Stromal cell of bone marrow (primary cell): ENCODE measurements around the gene NOL4L.
A peak's percentile ranks its signal among the peaks of the same experiment; 100 is the strongest.
"Not testable (repeated sequence)": the region's sequence is repeated elsewhere in the genome, so short reads cannot be mapped to it uniquely, and the experiment has no call there.

ENCODE experiments used
- DNase-seq: peaks from one replicate; pipeline ENCODE4 v3.0.0-alpha.2; 2012; ENCODE audit warnings: low read depth

NOL4L gene

GRCh38 chr20:32507998-32508774, 76.9 kb downstream of the NOL4L start:
- no peak for DNase-seq

DNA sequence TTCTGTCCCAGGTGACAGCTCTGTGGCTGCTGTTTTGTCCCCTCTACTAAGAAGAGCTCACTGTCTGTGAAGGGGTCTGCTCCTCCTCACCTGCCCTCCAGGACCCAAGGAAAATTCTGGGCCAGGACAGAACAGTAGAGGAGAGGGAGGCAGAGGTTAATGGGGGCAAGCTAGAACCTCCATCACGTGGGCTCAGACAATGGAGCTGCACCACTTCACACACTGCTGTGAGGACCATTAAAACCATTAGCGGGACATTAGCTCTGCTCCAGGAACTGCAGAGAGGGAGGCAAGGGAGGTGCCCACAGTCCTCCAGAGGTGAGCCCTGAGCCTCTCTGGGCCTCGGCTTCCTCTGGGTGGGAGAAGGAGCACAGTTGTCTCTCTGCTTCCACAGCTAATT, 78.4 kb downstream of the NOL4L start:
- no peak for DNase-seq

DNA sequence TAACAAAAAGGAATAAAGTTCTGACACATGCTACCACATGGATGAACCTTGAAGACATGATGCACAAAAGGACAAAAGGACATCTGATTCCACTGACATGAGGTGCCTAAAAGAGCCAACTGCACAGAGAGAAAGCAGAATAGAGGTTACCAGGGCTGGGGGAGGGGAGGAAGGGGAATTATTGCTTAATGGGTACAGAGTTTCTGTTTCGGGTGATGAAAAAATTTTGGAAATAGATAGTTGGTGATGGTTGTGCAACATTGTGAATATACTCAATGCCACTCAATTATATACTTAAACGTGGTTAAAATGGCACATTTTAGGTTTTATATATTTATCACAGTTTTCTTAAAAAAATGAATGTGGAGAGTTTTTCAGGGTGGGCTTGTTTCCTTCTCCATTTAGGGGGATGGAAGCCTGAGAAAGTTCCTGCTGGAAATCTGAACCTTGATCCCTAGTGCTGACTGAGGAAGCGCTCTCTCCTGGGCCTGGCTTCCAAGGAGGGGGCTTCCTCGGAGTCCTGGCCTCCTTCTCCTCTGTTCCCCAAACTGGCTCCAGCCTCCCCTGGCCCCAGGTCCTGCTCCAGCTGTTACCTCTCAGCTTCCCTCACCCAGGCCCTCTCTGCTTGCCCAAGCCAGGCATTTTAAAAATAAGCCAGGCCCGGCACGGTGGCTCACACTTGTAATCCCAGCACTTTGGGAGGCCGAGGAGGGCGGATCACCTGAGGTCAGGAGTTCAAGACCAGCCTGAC, 79.2 kb downstream of the NOL4L start:
- DNase-seq = no peak

GRCh38 chr20:32501709-32502108, 83.4 kb downstream of the NOL4L start:
- no peak for DNase-seq

GRCh38 chr20:32497589-32498224, 87.4 kb downstream of the NOL4L start:
- DNase-seq = no peak

GRCh38 chr20:32496811-32497533, 88.2 kb downstream of the NOL4L start:
- DNase-seq = no peak

GRCh38 chr20:32495949-32496348, 89.2 kb downstream of the NOL4L start:
- DNase-seq = no peak

DNA sequence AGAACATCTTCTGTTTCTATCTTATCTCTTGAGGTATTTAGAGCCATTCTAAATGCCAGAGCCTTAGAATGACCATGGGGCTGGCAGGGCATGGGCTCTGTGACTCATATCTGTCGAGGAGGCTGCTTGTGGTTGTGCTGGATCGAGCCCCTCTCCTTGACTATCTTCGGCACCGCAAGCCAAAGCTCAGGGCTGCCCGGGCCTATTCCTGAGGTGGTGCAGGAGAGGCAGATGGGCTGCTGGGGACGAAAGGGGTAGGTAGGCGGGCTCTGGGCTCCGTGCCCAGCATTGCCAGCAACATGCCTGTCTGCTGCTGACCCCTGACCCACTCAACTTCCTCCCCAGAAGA, 89.9 kb downstream of the NOL4L start:
- no peak for DNase-seq

DNA sequence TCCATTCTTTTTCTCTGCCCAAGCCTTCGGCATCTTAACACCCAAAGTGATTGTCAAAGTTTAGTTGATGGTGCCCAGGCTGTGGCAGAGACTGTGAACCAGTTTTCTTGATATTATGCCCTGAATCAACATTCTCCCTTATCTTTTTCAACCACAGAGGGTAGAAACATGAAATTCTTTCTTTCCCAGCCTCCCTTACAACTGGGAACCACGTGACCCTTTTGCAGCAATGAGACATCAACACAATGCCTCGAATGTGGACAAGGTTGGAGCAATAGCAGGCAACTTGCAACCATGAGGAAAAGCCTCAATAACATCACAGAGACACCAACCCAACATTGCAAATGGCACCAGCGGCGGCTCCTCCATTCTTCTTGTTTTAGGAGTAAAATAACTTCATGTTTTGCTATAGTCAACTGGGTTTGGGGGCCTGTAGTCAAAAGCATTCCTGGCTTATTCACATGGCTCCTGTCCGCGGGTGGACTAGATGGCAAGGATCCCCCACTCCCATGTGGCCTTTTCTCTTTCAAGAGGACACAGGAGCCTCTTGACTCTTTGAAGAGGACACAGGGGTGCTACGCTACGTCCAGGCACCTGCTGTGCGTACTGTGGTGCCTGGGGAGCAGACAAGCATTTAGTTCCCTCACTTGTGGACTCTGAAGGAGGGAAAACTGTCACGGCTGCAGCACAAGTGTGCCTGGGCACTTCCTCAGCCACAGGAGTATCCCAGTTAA, 90.5 kb downstream of the NOL4L start:
- DNase-seq = no peak

DNA sequence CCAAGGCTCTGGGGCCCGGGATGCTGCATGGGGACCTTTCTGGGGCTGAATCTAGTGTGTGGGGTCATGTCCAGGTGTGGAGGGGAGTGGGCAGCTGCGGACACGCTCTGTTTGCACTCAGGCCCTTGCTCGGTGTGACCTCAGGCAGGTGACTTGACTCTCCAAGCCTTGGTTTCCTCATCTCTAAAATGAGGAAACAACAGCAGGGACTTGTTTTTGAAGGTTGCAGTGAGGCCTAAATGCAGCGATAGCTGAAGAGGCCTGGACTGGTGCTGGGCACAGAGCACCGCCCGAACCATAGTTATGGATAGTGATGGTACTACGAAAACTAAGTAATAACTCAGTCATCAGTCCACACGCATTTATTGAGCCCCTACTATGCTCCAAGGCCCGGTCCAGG, 91.8 kb downstream of the NOL4L start:
- DNase-seq = no peak

GRCh38 chr20:32491764-32492151, 93.4 kb downstream of the NOL4L start:
- not testable (repeated sequence) for DNase-seq

DNA sequence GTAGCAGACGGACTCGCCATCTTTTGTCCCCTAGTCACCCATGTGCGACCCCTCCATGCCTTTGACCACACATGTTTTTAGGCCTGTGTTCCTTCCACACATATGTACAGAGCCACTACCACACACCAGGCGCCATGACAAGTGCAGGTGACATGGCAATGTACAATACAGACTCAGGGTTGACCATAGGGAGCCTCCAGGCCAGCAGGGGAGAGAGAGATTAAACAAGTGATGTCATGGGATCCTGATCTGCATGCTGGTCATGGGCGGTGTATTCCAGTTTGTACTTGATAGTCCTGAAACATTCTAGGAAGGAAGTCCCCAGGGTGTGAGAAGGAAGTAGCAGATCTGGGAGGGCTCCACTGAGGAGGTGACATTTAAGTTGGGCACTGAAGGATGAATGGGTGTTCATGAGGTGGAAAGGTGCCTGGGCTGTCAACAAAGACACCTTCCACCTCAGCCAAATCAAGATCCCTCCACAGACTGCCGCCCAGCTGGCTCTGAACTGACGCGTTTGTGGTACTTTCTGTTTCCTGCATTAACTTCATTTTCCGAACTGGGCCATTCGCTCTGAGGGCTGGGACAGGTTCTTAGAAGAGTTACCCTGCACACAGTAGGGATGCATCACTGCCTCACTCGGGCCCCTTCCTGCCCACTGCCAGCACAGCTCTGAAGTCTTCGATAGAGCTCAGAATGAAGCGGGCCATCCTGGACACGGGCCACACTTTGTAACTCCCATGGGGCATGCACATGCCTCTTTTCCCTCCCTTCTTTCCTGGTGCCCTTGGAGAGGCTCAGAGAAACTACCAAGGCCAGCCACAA, 94.0 kb downstream of the NOL4L start:
- no peak for DNase-seq

GRCh38 chr20:32488066-32488838, 96.9 kb downstream of the NOL4L start:
- DNase-seq = no peak

GRCh38 chr20:32487381-32487780, 97.8 kb downstream of the NOL4L start:
- no peak for DNase-seq

DNA sequence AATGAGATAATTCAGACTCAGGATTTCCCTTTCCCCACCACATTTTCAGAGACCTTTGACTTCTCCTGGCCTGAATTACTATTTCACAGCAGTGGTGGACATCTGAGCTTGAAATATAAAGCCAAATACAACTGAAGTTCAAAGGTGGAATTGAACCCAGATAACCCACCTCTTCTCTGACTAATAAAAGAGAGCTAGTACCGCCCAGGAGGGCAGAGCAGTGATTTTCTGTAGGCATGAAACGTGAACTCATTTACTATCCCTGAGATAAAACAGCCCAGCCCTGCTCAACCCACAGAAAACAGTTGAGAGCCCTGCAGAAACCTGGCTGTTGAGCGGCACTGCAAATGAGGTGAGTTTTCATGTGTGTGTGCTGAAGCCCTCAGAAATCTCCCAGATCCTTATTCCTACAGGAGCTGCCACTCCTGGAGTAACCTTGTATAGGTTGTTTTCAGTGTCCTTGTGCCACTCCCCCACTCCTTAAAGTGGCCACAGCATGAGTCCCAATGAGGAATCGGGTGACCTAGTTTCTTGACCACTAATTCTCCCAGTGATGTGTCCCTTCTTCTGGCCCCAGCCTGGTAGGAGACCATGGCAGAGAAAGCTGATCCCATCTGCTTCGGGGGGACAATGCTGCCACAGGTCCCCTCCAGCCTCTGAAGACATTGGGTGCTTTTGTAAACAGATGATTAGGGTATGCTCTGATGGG, 99.2 kb downstream of the NOL4L start:
- DNase-seq = no peak

GRCh38 chr20:32484958-32485769, 100.0 kb downstream of the NOL4L start:
- peak; percentile 78 for DNase-seq

GRCh38 chr20:32484225-32484957, 100.7 kb downstream of the NOL4L start:
- DNase-seq = no peak
